GM23338 (cell line): ENCODE measurements around the gene EPHX1.

Experiments
- CREB1 ChIP-seq: fragments of 250-450 bp; sonication (Bioruptor Pico); IDR thresholded peaks from 2 replicates; pipeline ENCODE4 v1.5.0; 2020; ENCODE audit warnings: low read depth, mild to moderate bottlenecking, moderate library complexity
- NANOG ChIP-seq: IDR thresholded peaks from 2 replicates; pipeline ENCODE4 v1.6.1; 2016; ENCODE audit warnings: antibody characterized with exemption, borderline replicate concordance
- POLR2AphosphoS5 ChIP-seq: IDR thresholded peaks from 2 replicates; pipeline ENCODE4 v1.6.1; 2016; ENCODE audit warnings: antibody characterized with exemption, low read depth
- TF ChIP-seq, protein P1 (sequence below), 2 experiments: fragments of 200-600 bp in 1 of 2; sonication (generic) in 1 of 2; conservative IDR thresholded peaks; 2 replicates each; pipeline versions ENCODE4 v1.5.1 to v1.6.1; 2016 to 2017; ENCODE audit warnings: antibody characterized with exemption in 2 of 2, low read depth in 2 of 2, mild to moderate bottlenecking in 2 of 2, moderate library complexity in 1 of 2
- TF ChIP-seq, protein P2 (sequence below): fragments of 250-450 bp; sonication (Bioruptor Pico); IDR thresholded peaks from 2 replicates; pipeline ENCODE4 v1.5.0; 2020; ENCODE audit warnings: mild to moderate bottlenecking, moderate library complexity

- TF ChIP-seq, protein P1, sequence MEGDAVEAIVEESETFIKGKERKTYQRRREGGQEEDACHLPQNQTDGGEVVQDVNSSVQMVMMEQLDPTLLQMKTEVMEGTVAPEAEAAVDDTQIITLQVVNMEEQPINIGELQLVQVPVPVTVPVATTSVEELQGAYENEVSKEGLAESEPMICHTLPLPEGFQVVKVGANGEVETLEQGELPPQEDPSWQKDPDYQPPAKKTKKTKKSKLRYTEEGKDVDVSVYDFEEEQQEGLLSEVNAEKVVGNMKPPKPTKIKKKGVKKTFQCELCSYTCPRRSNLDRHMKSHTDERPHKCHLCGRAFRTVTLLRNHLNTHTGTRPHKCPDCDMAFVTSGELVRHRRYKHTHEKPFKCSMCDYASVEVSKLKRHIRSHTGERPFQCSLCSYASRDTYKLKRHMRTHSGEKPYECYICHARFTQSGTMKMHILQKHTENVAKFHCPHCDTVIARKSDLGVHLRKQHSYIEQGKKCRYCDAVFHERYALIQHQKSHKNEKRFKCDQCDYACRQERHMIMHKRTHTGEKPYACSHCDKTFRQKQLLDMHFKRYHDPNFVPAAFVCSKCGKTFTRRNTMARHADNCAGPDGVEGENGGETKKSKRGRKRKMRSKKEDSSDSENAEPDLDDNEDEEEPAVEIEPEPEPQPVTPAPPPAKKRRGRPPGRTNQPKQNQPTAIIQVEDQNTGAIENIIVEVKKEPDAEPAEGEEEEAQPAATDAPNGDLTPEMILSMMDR (conservative IDR thresholded peaks at IDR 0.05; ENCODE audit: low read depth in 2 of 2): no peak
- no peak for TF ChIP-seq CREB1 (CRISPR knock-in tag)
- no peak for TF ChIP-seq NANOG
- TF ChIP-seq POLR2AphosphoS5: no peak
- TF ChIP-seq, protein P2, sequence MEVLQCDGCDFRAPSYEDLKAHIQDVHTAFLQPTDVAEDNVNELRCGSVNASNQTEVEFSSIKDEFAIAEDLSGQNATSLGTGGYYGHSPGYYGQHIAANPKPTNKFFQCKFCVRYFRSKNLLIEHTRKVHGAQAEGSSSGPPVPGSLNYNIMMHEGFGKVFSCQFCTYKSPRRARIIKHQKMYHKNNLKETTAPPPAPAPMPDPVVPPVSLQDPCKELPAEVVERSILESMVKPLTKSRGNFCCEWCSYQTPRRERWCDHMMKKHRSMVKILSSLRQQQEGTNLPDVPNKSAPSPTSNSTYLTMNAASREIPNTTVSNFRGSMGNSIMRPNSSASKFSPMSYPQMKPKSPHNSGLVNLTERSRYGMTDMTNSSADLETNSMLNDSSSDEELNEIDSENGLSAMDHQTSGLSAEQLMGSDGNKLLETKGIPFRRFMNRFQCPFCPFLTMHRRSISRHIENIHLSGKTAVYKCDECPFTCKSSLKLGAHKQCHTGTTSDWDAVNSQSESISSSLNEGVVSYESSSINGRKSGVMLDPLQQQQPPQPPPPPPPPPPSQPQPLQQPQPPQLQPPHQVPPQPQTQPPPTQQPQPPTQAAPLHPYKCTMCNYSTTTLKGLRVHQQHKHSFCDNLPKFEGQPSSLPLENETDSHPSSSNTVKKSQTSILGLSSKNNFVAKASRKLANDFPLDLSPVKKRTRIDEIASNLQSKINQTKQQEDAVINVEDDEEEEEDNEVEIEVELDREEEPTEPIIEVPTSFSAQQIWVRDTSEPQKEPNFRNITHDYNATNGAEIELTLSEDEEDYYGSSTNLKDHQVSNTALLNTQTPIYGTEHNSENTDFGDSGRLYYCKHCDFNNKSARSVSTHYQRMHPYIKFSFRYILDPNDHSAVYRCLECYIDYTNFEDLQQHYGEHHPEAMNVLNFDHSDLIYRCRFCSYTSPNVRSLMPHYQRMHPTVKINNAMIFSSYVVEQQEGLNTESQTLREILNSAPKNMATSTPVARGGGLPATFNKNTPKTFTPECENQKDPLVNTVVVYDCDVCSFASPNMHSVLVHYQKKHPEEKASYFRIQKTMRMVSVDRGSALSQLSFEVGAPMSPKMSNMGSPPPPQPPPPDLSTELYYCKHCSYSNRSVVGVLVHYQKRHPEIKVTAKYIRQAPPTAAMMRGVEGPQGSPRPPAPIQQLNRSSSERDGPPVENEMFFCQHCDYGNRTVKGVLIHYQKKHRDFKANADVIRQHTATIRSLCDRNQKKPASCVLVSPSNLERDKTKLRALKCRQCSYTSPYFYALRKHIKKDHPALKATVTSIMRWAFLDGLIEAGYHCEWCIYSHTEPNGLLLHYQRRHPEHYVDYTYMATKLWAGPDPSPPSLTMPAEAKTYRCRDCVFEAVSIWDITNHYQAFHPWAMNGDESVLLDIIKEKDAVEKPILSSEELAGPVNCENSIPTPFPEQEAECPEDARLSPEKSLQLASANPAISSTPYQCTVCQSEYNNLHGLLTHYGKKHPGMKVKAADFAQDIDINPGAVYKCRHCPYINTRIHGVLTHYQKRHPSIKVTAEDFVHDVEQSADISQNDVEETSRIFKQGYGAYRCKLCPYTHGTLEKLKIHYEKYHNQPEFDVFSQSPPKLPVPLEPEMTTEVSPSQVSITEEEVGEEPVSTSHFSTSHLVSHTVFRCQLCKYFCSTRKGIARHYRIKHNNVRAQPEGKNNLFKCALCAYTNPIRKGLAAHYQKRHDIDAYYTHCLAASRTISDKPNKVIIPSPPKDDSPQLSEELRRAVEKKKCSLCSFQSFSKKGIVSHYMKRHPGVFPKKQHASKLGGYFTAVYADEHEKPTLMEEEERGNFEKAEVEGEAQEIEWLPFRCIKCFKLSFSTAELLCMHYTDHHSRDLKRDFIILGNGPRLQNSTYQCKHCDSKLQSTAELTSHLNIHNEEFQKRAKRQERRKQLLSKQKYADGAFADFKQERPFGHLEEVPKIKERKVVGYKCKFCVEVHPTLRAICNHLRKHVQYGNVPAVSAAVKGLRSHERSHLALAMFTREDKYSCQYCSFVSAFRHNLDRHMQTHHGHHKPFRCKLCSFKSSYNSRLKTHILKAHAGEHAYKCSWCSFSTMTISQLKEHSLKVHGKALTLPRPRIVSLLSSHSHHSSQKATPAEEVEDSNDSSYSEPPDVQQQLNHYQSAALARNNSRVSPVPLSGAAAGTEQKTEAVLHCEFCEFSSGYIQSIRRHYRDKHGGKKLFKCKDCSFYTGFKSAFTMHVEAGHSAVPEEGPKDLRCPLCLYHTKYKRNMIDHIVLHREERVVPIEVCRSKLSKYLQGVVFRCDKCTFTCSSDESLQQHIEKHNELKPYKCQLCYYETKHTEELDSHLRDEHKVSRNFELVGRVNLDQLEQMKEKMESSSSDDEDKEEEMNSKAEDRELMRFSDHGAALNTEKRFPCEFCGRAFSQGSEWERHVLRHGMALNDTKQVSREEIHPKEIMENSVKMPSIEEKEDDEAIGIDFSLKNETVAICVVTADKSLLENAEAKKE (CRISPR knock-in tag): no peak
Measured at GRCh38 chr1:225812488-225813213, 2.7 kb downstream of the EPHX1 start.
